ENCODE measurements around the gene RNASEH2C. TPM values are rescaled to one million over a fixed set of nuclear protein-coding genes. Genes with fewer than 3 reads are reported as not detected.

The RNASEH2C gene
- total RNA-seq, 1 experiment from 2014 or later: 96.2 TPM

- intact Hi-C loops (cut with micrococcal nuclease): no loop called here
- no TSS peak for BruUV-seq (replicated peaks)
- Histone ChIP-seq H3K9ac (ENCODE audit: low read length) (no peak overlapping the region), H3F3A (ENCODE audit: low read length, unreplicated experiment) (no peaks in the 10 kb centered on the region), H3K79me2 (ENCODE audit: low read length) (no peaks in the 10 kb centered on the region), H3K4me1 (ENCODE audit: insufficient read depth, low read length) (no peaks in the 10 kb centered on the region), H3K9me2 (replicated peaks; ENCODE audit: low read length) (no peaks in the 10 kb centered on the region), H3K36me3 (ENCODE audit: low read depth, low read length) (no peaks in the 10 kb centered on the region), H3K4me3 (ENCODE audit: low read length) (no peak overlapping the region), H2AFZ (ENCODE audit: low read length) (no peak overlapping the region), H3K4me2 (ENCODE audit: low read length) (no peak overlapping the region), H4K20me1 (ENCODE audit: low read length) (no peaks in the 10 kb centered on the region), H3K27ac (ENCODE audit: low read length) (no peak overlapping the region), H3K9me3 (ENCODE audit: low read length) (no peaks in the 10 kb centered on the region), H3K27me3 (ENCODE audit: low read length) (peaks cover 9% of the 10 kb centered on the region; the same call in 1 of the 2 replicates)
- ATAC-seq: no peak
- POLR2A ChIA-PET (ENCODE audit: unreplicated experiment): interaction anchor here (0.6 kb wide), 1 partner anchor 10 kb away, joined by 12 read pairs; no protein-coding TSS in a partner anchor
- TF ChIP-seq CTCF (conservative IDR thresholded peaks at IDR 0.05; ENCODE audit: low read depth, low read length): no peak
- TF ChIP-seq EZH2 (IDR thresholded peaks at IDR 0.05; ENCODE audit: low read length, unreplicated experiment): no peak
- TF ChIP-seq EZH2phosphoT487 (IDR thresholded peaks at IDR 0.05; ENCODE audit: borderline replicate concordance, low read length): no peak
- DNase-seq: no peak
- CTCF ChIA-PET: interaction anchor here (0.5 to 0.7 kb wide), 4 partner anchors 25 to 73 kb away, joined by 3 to 7 read pairs (median 4); no protein-coding TSS in a partner anchor
Measured at GRCh38 chr11:65745049-65745448, 24.5 kb upstream of the RNASEH2C start.

- no peak overlapping the region for H2AFZ ChIP-seq (ENCODE audit: low read length)
- 0 out of 2 replicates have a peak, but pooled peaks have one; percentile 14 for TF ChIP-seq CTCF (conservative IDR thresholded peaks at IDR 0.05; ENCODE audit: low read depth, low read length)
- no peak for TF ChIP-seq EZH2 (IDR thresholded peaks at IDR 0.05; ENCODE audit: low read length, unreplicated experiment)
- no peak for TF ChIP-seq EZH2phosphoT487 (IDR thresholded peaks at IDR 0.05; ENCODE audit: borderline replicate concordance, low read length)
- H3K27me3 ChIP-seq (ENCODE audit: low read length): peaks cover 6% of the 10 kb centered on the region; the same call in 1 of the 2 replicates
- H3K9ac ChIP-seq (ENCODE audit: low read length): no peak overlapping the region
- no peak for DNase-seq
- no peak overlapping the region for H3K27ac ChIP-seq (ENCODE audit: low read length)
- BruUV-seq (replicated peaks): no TSS peak
- H3K9me2 ChIP-seq (replicated peaks; ENCODE audit: low read length): no peaks in the 10 kb centered on the region
- H3K9me3 ChIP-seq (ENCODE audit: low read length): no peaks in the 10 kb centered on the region
- CTCF ChIA-PET: interaction anchor here (0.5 to 0.7 kb wide), 4 partner anchors 25 to 73 kb away, joined by 3 to 7 read pairs (median 4); no protein-coding TSS in a partner anchor
- no peaks in the 10 kb centered on the region for H3F3A ChIP-seq (ENCODE audit: low read length, unreplicated experiment)
- H3K4me1 ChIP-seq (ENCODE audit: insufficient read depth, low read length): no peaks in the 10 kb centered on the region
- no peaks in the 10 kb centered on the region for H3K79me2 ChIP-seq (ENCODE audit: low read length)
- H4K20me1 ChIP-seq (ENCODE audit: low read length): no peaks in the 10 kb centered on the region
- no peak overlapping the region for H3K4me3 ChIP-seq (ENCODE audit: low read length)
- POLR2A ChIA-PET (ENCODE audit: unreplicated experiment): interaction anchor here (0.6 kb wide), 1 partner anchor 10 kb away, joined by 12 read pairs; no protein-coding TSS in a partner anchor
- intact Hi-C loops (cut with micrococcal nuclease): loop anchor here (1.0 kb wide), 1 partner anchor 74 kb away; no protein-coding TSS in a partner anchor
- no peak overlapping the region for H3K4me2 ChIP-seq (ENCODE audit: low read length)
- ATAC-seq: no peak
- H3K36me3 ChIP-seq (ENCODE audit: low read depth, low read length): no peaks in the 10 kb centered on the region
Measured at GRCh38 chr11:65744699-65745042, 24.1 kb upstream of the RNASEH2C start.

- peak; percentile 66 for TF ChIP-seq CTCF (conservative IDR thresholded peaks at IDR 0.05; ENCODE audit: low read depth, low read length)
- no peak for TF ChIP-seq EZH2phosphoT487 (IDR thresholded peaks at IDR 0.05; ENCODE audit: borderline replicate concordance, low read length)
- H2AFZ ChIP-seq (ENCODE audit: low read length): no peak overlapping the region
- no peaks in the 10 kb centered on the region for H3K79me2 ChIP-seq (ENCODE audit: low read length)
- ChIA-PET CTCF (interaction anchor here (0.5 to 0.7 kb wide), 4 partner anchors 26 to 74 kb away, joined by 3 to 7 read pairs (median 4); no protein-coding TSS in a partner anchor), POLR2A (ENCODE audit: unreplicated experiment) (no interaction called here)
- 0 out of 2 replicates have a peak overlapping the region, but pooled peaks have one; percentile 8 for H3K4me2 ChIP-seq (ENCODE audit: low read length)
- H4K20me1 ChIP-seq (ENCODE audit: low read length): no peaks in the 10 kb centered on the region
- H3K36me3 ChIP-seq (ENCODE audit: low read depth, low read length): no peaks in the 10 kb centered on the region
- H3K27ac ChIP-seq (ENCODE audit: low read length): no peak overlapping the region
- no peaks in the 10 kb centered on the region for H3K9me2 ChIP-seq (replicated peaks; ENCODE audit: low read length)
- DNase-seq: peak; percentile 70
- H3K4me1 ChIP-seq (ENCODE audit: insufficient read depth, low read length): no peaks in the 10 kb centered on the region
- no TSS peak for BruUV-seq (replicated peaks)
- H3K9ac ChIP-seq (ENCODE audit: low read length): no peak overlapping the region
- H3K27me3 ChIP-seq (ENCODE audit: low read length): peaks cover 1% of the 10 kb centered on the region; the same call in 1 of the 2 replicates
- H3F3A ChIP-seq (ENCODE audit: low read length, unreplicated experiment): no peaks in the 10 kb centered on the region
- no peak overlapping the region for H3K4me3 ChIP-seq (ENCODE audit: low read length)
- intact Hi-C loops (cut with micrococcal nuclease): loop anchor here (1.0 kb wide), 1 partner anchor 74 kb away; no protein-coding TSS in a partner anchor
- H3K9me3 ChIP-seq (ENCODE audit: low read length): no peaks in the 10 kb centered on the region
- ATAC-seq: peak; percentile 84
Measured at GRCh38 chr11:65744026-65744698, 23.6 kb upstream of the RNASEH2C start.

All from PC-3 (cell line).